Heart right ventricle (tissue), 16 donors: ENCODE results near the gene ITPRIPL2. TPM values are rescaled to one million over a fixed set of nuclear protein-coding genes. Genes with fewer than 3 reads are reported as not detected.

ENCODE experiments used
- ATAC-seq, 8 donors: fragments of 200-7000 bp; cut with Tn5 transposase; one replicate each; pipeline ENCODE4 v1.9.1; 2020; ENCODE audit warnings: mild to moderate bottlenecking in 8 of 8, moderate library complexity in 8 of 8, moderate number of reproducible peaks in 1 of 8
- DNase-seq, 2 donors: peaks; one replicate each; pipeline ENCODE4 v3.0.0-alpha.2; 2020
- H3K27ac ChIP-seq, 10 donors: fragments of 200-600 bp; sonication (generic) in 2 of 10; one replicate each; pipeline versions ENCODE4 v1.5.0 to v1.8.0; 2020 to 2022; ENCODE audit warnings: mild to moderate bottlenecking in 3 of 10
- H3K27me3 ChIP-seq, 7 donors: fragments of 200-600 bp; one replicate each; pipeline ENCODE4 v1.8.0; 2021 to 2022; ENCODE audit warnings: mild to moderate bottlenecking in 2 of 7
- H3K36me3 ChIP-seq, 9 donors: fragments of 200-600 bp; sonication (generic) in 1 of 9; one replicate each; pipeline versions ENCODE4 v1.5.0 to v1.8.0; 2020 to 2022; ENCODE audit warnings: mild to moderate bottlenecking in 2 of 9
- H3K4me1 ChIP-seq, 9 donors: fragments of 200-600 bp; sonication (generic) in 1 of 9; one replicate each; pipeline versions ENCODE4 v1.5.0 to v1.8.0; 2020 to 2022; ENCODE audit warnings: mild to moderate bottlenecking in 4 of 9
- H3K4me3 ChIP-seq, 10 donors: fragments of 200-600 bp; sonication (generic) in 2 of 10; one replicate each; pipeline versions ENCODE4 v1.5.0 to v1.8.0; 2020 to 2022; ENCODE audit warnings: mild to moderate bottlenecking in 7 of 10, moderate library complexity in 2 of 10
- H3K9me3 ChIP-seq, 11 donors: fragments of 200-600 bp in 10 of 11; sonication (generic) in 2 of 11; one replicate each; pipeline versions ENCODE4 v1.5.0 to v1.8.0; 2013 to 2022; ENCODE audit warnings: mild to moderate bottlenecking in 2 of 11, control low read depth in 1 of 11, moderate library complexity in 1 of 11
- CTCF ChIP-seq, 9 donors: fragments of 200-600 bp; sonication (generic) in 2 of 9; IDR thresholded peaks; one replicate each; pipeline versions ENCODE4 v1.5.0 to v1.8.0; 2021 to 2022; ENCODE audit warnings: antibody characterized with exemption in 9 of 9, mild to moderate bottlenecking in 5 of 9, moderate library complexity in 1 of 9
- WGBS, 2 donors: extraction: QIAGEN DNeasy Blood & Tissue Kit; methylation state at CpG; one replicate each; pipeline ENCODE4 v1.1.7; 2013; ENCODE audit warnings: inconsistent platforms in 1 of 2; 5-methylcytosine and 5-hydroxymethylcytosine counted together
- intact Hi-C, 10 donors: fragments of 100-400 bp; cut with DNase I; formaldehyde crosslinking; loops; one replicate each; pipeline versions ENCODE4 v1.11.1 to v1.14.2; 2022
- polyA plus RNA-seq, 2 donors: library from polyadenylated mRNA; stranded (reverse); fragments of 200-250 nt; gene quantifications; one replicate each; pipeline ENCODE4 v1.2.3, GENCODE V29; 2013
- total RNA-seq, 10 donors: library from RNA; stranded (reverse); fragmentation: NEBNext Ultra II Directional in 3 of 10; extraction: Animal tissue kit (Norgen Biotek cat#: 25700) in 3 of 10; gene quantifications; one replicate each; pipeline versions ENCODE4 v1.2.1 to v1.2.4, GENCODE V29; 2021 to 2023
- donor health status: Arrhythmogenic right ventricular cardiomyopathy.
- donor health status: ischemic (EF 13 %, LVEDD 7.1; RV severe dilation, severe dysfunction).
- donor health status: healthy with polysubstance abuse.
- donor health status: DM: no; HTN: yes; CAD: no.
- donor health status: DM: no; HTN: no; CAD: no.
- donor health status: ischemic (EF 25% LVEDD 6.9; RV normal size, moderate dysfunction).
- donor health status: ischemic (EF 25% LVEDD 5.7; RV mildly dilated, moderate dysfunction).
- donor health status: healthy.
- donor health status: DM: yes; HTN: yes; CAD: no.
- donor health status: Ischemic cardiomyopathy.
- donor health status: ischemic (EF 35%, LVEDD 5.7; RV mildly dilated, moderate dysfunction).
- donor health status: nonischemic (EF 11% LVEDD 7.7; RV severe dilation, severe dysfunction).
- donor health status: DM: yes; HTN: yes; CAD: no.
- donor health status: PGD.
- donor health status: ischemic (EF 29% LVEDD 5.4; RV normal size, mild dysfunction).
- donor health status: nonischemic (EF 23%, LVEDD 6.1; RV moderate dilation, normal function).

The ITPRIPL2 gene
- total and polyA plus RNA-seq, 12 donors, result 5.0 to 30.6 (median 13.1) TPM

DNA sequence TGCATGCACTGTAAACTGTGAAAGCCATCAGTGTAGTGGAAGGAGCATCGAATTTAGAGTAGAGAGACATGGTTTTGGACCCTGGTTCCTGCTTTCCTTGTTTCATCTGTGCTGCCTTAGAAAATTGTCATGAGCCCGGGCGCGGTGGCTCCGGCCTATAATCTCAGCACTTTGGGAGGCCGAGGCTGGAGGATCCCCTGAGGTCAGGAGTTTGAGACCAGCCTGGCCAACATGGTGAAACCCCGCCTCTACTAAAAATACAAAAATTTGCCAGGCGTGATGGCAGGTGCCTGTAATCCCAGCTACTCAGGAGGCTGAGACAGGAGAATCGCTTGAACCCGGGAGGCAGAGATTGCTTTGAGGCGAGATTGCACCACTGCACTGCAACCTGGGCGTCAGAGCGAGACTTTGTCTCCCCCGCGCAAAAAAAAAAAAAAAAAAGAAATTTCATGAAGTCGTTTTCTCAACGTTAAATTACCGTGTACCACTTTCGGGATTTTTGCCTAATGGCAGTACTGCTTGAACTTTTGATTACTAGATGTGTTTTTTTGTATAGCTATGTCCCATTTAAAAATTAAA is 45.4 kb upstream of the ITPRIPL2 start:
- Histone ChIP-seq H3K9me3 (no peaks in the 10 kb centered on the region), H3K4me3 (peak overlapping the region; percentile 60 to 93 (median 74)), H3K4me1 (peaks cover 0 to 31% (median 17%) of the 10 kb centered on the region in 9 donors), H3K27ac (peak overlapping the region; percentile 97 to 100 (median 99)), H3K27me3 (no peaks in the 10 kb centered on the region), H3K36me3 (peaks cover 0 to 23% (median 11%) of the 10 kb centered on the region in 9 donors)
- TF ChIP-seq CTCF (IDR thresholded peaks at IDR 0.05), result no peak
- no peak for ATAC-seq
- intact Hi-C loops, result loop anchor here in 3 of 10 donors (5.0 to 10.0 kb wide), 2 partner anchors 86 to 274 kb away; partner anchors contain the start of genes TMC7 (in 2 of the 3) and RPS15A (in 1 of the 3)
- WGBS, 2 donors, result 45 to 48% methylated on average over 19 of the region's 19 CpGs
- no peak for DNase-seq

DNA sequence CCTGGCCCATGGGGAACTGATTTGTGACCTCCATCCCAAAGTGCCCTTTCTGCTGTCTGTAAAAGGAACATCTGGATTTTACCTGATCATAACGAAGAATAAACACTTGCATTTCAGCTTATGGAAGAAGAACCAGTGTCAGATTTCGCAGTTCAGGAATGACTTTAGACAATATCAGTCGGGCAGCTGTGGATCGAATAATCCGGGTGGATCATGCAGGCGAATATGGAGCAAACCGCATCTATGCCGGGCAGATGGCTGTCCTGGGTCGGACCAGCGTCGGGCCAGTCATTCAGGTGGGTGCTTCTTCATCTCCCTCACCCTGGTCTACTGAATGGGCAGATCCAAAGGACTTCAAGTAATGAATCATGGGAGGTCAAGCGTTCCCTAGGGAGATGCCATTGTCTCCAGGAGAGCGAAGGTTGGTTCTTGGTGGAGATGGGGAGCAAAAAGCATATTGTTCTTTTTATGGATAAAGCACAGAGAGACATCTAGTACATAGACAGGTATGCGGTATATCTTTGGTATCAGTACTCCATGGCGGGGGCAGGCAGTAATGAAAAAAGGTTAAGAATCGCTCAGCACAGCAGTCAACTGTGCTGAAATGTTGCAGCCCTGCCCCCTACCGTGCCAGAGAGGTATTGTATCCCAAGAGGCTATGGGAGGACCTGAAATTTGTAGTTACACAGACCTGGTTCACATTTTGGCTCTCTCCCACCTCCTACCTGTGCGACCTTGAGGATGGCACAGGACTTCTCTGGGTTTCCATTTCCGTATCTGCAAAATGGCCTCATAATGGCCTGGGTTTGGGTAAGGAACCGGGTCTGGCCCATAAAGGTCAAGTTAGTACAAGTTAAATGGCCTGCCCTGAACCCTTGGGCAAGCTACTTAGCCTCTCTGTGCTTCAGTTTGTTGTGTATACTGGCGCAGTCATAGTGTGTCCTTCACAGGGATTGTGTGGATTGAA is 41.7 kb upstream of the ITPRIPL2 start:
- no peaks in the 10 kb centered on the region for H3K9me3 ChIP-seq
- H3K4me1 ChIP-seq, result peaks cover 0 to 29% (median 15%) of the 10 kb centered on the region in 9 donors
- 81% methylated on average over 21 of the region's 21 CpGs for WGBS, 2 donors
- DNase-seq, result peak; percentile 41 to 59
- peak; percentile 30 to 77 (median 73) for TF ChIP-seq CTCF (IDR thresholded peaks at IDR 0.05)
- peaks cover 0 to 60% (median 33%) of the 10 kb centered on the region in 9 donors for H3K36me3 ChIP-seq
- no peaks in the 10 kb centered on the region for H3K27me3 ChIP-seq
- intact Hi-C loops, result loop anchor here in 6 of 10 donors (5.0 to 10.0 kb wide), 2 partner anchors 87 to 90 kb away; partner anchors contain the start of gene TMC7 (in 6 of the 6)
- no peak for ATAC-seq
- no peak overlapping the region for H3K4me3 ChIP-seq
- H3K27ac ChIP-seq, result no peak overlapping the region

DNA sequence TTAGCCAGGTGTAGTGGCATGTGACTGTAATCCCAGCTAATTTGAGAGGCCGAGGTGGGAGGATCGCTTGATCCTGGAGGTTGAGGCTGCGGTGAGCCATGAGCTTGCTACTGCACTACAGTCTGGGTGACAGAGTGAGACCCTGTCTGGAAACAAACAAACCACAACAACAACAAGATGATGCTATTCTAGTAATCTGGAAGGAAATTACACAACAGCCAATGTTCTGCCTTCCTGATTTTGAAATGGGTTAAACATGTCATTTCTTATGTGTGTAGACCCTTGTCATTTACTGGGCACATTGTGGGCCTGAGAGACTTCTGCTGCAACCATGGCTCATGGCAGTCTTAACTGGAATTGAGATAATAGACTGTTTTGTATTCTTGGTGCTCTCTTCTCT is 40.4 kb upstream of the ITPRIPL2 start:
- no peaks in the 10 kb centered on the region for H3K27me3 ChIP-seq
- no peak for TF ChIP-seq CTCF (IDR thresholded peaks at IDR 0.05)
- 92 to 95% methylated on average over 3 of the region's 3 CpGs for WGBS, 2 donors
- peak overlapping the region in 1 of 10 donors; percentile 21 for H3K27ac ChIP-seq
- intact Hi-C loops, result loop anchor here in 6 of 10 donors (5.0 to 10.0 kb wide), 2 partner anchors 89 to 91 kb away; partner anchors contain the start of gene TMC7 (in 6 of the 6)
- H3K9me3 ChIP-seq, result no peaks in the 10 kb centered on the region
- DNase-seq, result no peak
- H3K4me1 ChIP-seq, result peaks cover 0 to 23% (median 12%) of the 10 kb centered on the region in 9 donors
- no peak for ATAC-seq
- no peak overlapping the region for H3K4me3 ChIP-seq
- peaks cover 0 to 73% (median 46%) of the 10 kb centered on the region in 9 donors for H3K36me3 ChIP-seq

DNA sequence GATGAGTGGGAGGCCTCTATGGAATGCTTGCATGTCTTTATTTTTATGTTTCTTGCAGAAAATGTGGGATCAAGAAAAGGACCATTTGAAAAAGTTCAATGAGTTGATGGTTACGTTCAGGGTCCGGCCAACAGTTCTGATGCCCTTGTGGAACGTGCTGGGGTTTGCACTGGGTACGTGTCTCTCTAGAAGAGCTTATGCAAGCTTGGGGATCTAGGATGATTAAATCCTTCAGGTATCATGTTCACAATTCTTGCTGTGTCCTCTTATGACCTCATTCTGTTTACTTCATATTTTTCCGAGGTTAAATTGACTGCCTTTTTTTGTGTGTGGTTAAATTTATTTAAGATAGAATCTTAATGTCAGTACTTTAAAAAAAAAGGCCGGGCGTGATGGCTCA is 39.9 kb upstream of the ITPRIPL2 start:
- no peaks in the 10 kb centered on the region for H3K9me3 ChIP-seq
- H3K36me3 ChIP-seq, result peaks cover 0 to 78% (median 48%) of the 10 kb centered on the region in 9 donors
- ATAC-seq, result no peak
- intact Hi-C loops, result loop anchor here in 6 of 10 donors (5.0 to 10.0 kb wide), 2 partner anchors 89 to 92 kb away; partner anchors contain the start of gene TMC7 (in 6 of the 6)
- no peak overlapping the region for H3K27ac ChIP-seq
- no peaks in the 10 kb centered on the region for H3K27me3 ChIP-seq
- 80 to 83% methylated on average over 7 of the region's 7 CpGs for whole genome bisulfite sequencing, 2 donors
- no peak for DNase-seq
- no peak for TF ChIP-seq CTCF (IDR thresholded peaks at IDR 0.05)
- peaks cover 0 to 18% (median 7%) of the 10 kb centered on the region in 9 donors for H3K4me1 ChIP-seq
- no peak overlapping the region for H3K4me3 ChIP-seq
